ENCODE measurements around the gene MLANA.
A peak's percentile ranks its signal among the peaks of the same experiment; 100 is the strongest.

Gene MLANA, protein sequence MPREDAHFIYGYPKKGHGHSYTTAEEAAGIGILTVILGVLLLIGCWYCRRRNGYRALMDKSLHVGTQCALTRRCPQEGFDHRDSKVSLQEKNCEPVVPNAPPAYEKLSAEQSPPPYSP

DNA sequence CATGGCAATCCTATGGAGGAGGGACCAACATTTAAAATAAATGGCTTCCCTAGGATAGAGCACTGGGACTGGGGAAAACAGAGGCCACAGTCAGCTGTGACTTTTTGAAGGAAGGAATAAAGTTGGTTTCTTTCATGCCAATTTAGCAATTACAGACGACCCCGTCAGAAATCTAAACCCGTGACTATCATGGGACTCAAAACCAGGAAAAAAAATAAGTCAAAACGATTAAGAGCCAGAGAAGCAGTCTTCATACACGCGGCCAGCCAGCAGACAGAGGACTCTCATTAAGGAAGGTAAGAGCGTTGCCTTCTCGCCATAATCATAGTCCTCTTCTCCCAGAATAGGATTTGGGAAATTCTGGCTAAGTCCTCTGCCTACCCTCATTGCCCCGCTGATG is at the start of gene MLANA:
MLANA (plus strand) TSS at position 249 of the 400 bp plus-strand sequence. CDS start 1,586 bp downstream, outside the sequence.
- H3K4me1 Mint-ChIP-seq: peaks cover 5% of the 10 kb centered on the region
- no peaks in the 10 kb centered on the region for H3K36me3 Mint-ChIP-seq

DNA sequence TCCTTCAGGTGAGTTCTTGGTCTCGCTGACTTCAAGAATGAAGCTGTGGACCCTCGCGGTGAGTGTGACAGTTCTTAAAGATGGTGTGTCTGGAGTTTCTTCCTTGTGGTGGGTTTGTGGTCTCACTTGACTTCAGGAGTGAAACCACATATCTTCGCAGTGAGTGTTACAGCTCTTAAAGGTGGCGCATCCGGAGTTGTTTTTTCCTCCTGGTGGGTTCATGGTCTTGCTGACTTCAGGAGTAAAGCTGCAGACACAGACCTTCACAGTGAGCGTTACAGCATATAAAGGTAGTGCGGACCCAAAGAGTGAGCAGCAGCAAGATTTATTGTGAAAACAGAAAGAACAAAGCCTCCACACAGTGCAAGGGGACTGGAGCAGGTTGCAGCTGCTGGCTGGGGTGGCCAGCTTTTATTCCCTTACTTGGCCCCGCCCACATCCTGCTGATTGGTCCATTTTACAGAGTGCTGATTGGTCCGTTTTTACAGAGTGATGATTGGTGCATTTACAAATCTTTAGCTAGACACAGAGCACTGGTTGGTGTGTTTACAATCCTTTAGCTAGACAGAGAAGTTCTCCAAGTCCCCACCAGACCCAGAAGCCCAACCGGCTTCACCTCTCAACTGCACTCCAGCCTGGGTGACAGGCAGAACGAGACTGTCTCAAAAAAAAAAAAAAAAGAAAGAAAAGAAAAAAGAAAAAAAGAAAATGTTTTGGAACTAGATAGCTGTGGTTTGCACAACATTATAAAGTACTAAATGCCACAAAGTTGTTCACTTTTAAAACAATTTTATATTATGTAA is 48.7 kb upstream of the MLANA start:
- Mint-ChIP-seq H3K4me1 (peaks cover 75% of the 10 kb centered on the region), H3K27ac (no peak overlapping the region), H3K4me3 (peak overlapping the region; percentile 72), H3K9me3 (no peaks in the 10 kb centered on the region), H3K27me3 (no peaks in the 10 kb centered on the region), H3K36me3 (no peaks in the 10 kb centered on the region)

More for the DNA sequence above, at the start of gene MLANA:
- Mint-ChIP-seq H3K4me3 (no peak within 1 kb of the TSS), H3K27ac (no peak within 1 kb of the TSS), H3K9me3 (no peaks in the 10 kb centered on the region), H3K27me3 (no peaks in the 10 kb centered on the region)

DNA sequence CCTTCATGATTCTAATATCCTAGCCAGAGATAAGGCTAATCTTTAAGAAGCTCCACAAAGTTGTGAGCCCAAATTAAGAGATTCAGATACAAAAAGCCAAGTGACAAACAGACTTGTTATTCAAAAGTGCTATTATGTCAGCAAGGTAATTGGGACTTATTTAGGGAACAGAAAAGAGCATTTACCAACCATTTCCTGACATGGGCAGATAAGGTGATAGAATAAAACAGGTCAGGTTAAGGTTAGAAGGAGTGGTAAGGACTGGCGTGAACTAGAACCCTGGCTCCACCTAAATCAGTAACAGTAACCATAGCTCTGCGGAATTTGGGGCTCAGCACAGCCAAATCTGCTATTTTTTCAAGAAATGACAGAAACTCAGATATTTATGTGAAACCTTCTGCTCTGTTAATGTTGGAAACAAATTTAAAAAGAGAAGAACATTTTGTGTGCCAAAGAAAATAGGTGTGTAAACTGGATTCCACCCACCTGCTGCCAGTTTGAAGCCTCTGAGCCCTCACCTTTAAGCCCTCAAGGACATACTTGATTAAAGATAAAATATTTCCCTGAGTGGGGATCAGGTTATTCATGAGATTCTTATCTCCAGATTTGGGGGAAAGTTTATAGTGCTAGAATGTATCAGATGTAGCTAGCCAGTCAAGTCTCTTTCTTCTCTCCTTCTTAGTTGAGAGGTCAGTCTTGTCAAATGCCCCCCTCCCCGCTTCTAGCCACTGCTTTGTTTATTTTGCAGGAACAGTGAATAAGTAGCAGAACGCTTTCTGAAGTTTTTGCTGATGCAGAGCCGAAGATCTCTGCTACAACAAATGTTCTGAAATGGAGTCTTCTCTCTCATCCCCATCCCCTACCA is 47.5 kb upstream of the MLANA start:
- no peaks in the 10 kb centered on the region for H3K9me3 Mint-ChIP-seq
- peak overlapping the region; percentile 73 for H3K27ac Mint-ChIP-seq
- peak overlapping the region; percentile 62 for H3K4me3 Mint-ChIP-seq
- peaks cover 79% of the 10 kb centered on the region for H3K4me1 Mint-ChIP-seq
- no peaks in the 10 kb centered on the region for H3K27me3 Mint-ChIP-seq
- no peaks in the 10 kb centered on the region for H3K36me3 Mint-ChIP-seq

DNA sequence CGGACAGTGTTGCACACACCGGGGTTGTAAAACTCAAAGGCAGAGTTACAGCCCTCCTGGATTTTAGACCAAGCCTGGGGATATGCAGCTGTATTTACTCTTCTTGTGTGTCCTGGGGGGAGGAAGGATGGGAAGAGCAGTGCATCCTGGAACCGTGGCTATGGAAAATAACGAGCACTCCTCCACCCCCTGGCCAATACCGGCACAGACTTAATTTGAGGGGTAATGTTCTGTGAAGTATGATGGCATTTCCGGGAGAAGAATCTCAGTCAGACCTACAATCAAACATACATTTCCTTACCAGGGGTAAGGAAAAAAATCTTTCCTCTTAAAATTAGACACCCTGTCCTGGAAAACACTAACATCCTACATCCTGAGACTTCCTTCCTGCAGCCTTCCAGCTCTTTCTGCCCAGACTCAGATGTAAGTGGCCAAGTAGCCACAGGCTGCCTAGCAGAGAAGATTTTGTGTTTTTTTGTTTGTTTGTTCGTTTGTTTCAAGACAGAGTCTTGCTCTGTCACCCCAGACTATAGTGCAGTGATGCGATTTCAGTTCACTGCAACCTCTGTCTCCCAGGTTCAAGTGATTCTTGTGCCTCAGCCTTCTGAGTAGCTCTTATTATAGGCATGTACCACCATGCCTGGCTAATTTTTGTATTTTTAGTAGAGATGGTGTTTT is 46.8 kb upstream of the MLANA start:
- peak overlapping the region; percentile 73 for H3K27ac Mint-ChIP-seq
- H3K4me3 Mint-ChIP-seq: peak overlapping the region; percentile 62
- no peaks in the 10 kb centered on the region for H3K27me3 Mint-ChIP-seq
- H3K4me1 Mint-ChIP-seq: peaks cover 85% of the 10 kb centered on the region
- no peaks in the 10 kb centered on the region for H3K9me3 Mint-ChIP-seq
- no peaks in the 10 kb centered on the region for H3K36me3 Mint-ChIP-seq

DNA sequence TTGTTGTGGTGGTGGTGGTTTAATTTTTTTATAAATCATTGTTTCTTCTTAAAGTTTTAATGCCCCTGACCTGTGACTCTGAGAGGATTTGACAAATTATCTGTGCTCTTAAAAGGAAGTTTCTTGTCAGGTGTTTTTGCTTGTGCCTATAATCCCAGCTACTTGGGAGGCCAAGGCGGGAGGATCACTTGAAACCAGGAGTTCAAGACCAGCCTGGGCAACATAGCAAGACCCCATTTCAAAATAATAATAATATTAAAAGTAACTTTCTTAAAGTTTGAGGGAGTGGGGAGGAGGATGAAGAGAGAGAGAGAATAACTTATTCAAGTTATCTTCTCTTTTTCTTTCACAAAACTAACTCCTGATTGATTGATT is 45.5 kb upstream of the MLANA start:
- Mint-ChIP-seq H3K36me3 (no peaks in the 10 kb centered on the region), H3K9me3 (no peaks in the 10 kb centered on the region), H3K4me3 (peak overlapping the region; percentile 62), H3K4me1 (peaks cover 73% of the 10 kb centered on the region), H3K27me3 (no peaks in the 10 kb centered on the region), H3K27ac (peak overlapping the region; percentile 35)

DNA sequence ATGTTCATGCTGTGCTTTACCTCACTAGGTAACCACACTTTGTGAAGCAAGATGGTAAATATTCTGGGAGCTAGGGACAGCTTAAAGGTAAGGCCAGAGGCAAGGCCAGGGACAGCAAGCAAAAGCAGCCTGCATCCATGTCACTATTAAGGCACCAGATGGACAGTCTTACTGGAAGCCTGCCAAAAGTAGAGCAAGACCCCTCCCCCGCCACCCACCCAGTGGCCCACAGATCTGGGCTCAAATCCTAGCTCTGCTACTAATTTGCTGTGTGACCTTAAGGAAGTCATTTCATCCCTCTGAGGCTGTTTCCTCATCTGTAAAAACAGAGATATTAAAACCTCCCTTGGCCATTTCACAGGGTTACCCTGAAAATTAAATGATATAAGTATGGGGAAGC is 44.6 kb upstream of the MLANA start:
- Mint-ChIP-seq H3K4me1 (peaks cover 76% of the 10 kb centered on the region), H3K4me3 (no peak overlapping the region), H3K27ac (peak overlapping the region; percentile 66), H3K36me3 (no peaks in the 10 kb centered on the region), H3K27me3 (no peaks in the 10 kb centered on the region), H3K9me3 (no peaks in the 10 kb centered on the region)

DNA sequence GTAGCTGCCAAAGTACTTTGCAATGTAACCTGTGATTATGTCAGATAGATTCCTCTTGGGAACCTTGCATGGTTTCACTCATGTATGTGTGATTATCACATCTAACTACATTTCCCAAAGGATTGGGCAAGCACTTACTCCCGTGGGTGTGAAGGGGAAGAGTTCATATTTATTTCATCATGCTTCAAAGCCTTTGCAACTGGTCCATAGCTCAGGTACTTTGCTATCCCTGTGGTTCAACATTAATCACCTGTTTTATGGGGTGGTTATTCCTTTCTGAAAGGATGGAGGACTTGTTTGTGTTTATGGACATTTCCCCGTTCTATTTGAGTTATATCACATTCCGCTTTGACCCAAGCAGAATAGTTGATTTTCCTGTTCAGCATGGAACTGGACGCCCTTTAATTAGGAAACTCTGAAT is 44.2 kb upstream of the MLANA start:
- no peak overlapping the region for H3K4me3 Mint-ChIP-seq
- H3K9me3 Mint-ChIP-seq: no peaks in the 10 kb centered on the region
- H3K4me1 Mint-ChIP-seq: peaks cover 76% of the 10 kb centered on the region
- no peaks in the 10 kb centered on the region for H3K36me3 Mint-ChIP-seq
- no peak overlapping the region for H3K27ac Mint-ChIP-seq
- no peaks in the 10 kb centered on the region for H3K27me3 Mint-ChIP-seq

DNA sequence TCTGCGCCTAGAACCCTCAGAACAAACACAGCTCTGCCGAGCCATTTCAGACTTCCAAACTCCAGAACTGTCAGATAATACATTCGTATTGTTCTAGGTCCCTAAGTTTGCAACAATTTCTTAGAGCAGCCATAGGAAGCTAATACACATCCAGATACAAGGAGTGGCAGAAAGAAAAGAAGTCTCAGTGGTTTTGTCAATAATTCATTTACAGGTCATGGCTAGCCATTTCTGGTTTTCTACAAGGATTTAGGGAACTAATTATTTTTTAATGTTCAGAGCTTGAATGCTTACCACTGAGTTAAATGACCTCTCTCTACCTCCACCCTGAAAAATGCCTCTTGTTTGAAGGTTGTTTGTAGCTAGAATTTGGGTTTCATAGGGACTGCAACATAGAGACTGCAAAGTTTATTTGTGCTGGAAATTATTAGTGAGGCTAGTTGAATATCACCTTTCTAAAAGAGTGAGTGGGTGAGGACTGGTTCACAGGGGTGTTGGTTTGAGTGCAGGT is 42.3 kb upstream of the MLANA start:
- H3K9me3 Mint-ChIP-seq: no peaks in the 10 kb centered on the region
- H3K27ac Mint-ChIP-seq: no peak overlapping the region
- peaks cover 76% of the 10 kb centered on the region for H3K4me1 Mint-ChIP-seq
- no peak overlapping the region for H3K4me3 Mint-ChIP-seq
- H3K36me3 Mint-ChIP-seq: no peaks in the 10 kb centered on the region
- H3K27me3 Mint-ChIP-seq: no peaks in the 10 kb centered on the region

DNA sequence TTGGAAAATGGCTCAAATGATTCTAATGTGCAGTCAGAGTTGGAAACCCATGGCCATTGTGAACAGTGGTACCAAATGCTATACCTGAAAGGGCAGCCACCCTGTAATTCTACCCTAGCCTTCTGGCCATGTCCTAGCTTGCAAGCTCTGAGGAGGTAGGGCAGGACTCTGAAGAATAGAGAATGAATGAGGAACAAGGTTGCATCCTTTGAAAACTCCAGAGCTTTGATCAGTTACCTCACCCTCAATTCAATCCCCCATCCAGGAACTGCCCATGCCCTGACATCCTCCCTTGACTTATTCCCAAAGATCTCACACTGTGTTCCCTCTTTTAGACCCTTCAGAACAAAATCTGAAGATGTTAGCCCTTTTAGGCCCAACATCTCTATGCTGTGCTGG is 40.0 kb upstream of the MLANA start:
- no peaks in the 10 kb centered on the region for H3K27me3 Mint-ChIP-seq
- H3K27ac Mint-ChIP-seq: peak overlapping the region; percentile 13
- H3K36me3 Mint-ChIP-seq: peaks cover under 1% of the 10 kb centered on the region
- no peaks in the 10 kb centered on the region for H3K9me3 Mint-ChIP-seq
- no peak overlapping the region for H3K4me3 Mint-ChIP-seq
- H3K4me1 Mint-ChIP-seq: peaks cover 67% of the 10 kb centered on the region

DNA sequence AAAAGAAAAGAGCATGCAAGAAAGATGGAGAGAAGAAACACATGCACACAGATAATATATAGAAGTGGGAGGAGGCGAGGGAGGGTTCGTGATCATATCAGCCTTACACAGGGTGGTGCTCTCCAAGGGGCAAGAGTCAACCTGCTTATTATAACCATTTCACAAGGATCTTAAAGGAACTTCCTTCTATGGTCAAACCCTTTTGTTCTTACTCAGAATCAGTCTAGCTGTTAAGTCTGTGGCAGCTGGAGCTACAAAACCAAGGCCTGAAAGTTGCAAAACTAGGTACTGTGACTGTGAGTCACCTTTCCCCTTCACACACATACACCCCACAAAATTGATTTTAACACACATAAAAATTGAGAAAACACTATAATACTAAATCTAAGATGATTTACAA is 39.2 kb upstream of the MLANA start:
- Mint-ChIP-seq H3K4me3 (peak overlapping the region; percentile 42), H3K4me1 (peaks cover 61% of the 10 kb centered on the region), H3K27ac (peak overlapping the region; percentile 87), H3K27me3 (no peaks in the 10 kb centered on the region), H3K9me3 (no peaks in the 10 kb centered on the region), H3K36me3 (peaks cover 2% of the 10 kb centered on the region)

DNA sequence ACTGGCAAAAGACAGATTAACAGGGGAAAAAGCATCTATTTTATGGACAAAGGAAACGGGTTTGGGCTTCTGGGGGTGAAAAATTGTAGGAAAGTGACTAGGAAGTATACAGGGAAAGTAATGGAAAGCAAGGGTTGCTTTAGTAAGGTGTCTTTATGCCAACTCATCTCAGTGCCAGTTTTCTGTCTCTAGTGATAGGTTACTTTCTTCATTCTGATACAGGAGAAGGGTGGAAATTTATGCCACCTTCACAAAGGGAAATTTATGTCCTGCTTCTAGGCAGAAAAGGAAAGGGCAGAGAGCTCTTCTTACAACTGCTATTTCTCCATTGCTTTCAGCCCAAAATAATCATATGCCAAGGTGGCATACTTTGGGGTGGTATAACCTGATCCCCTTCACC is 37.7 kb upstream of the MLANA start:
- Mint-ChIP-seq H3K27ac (peak overlapping the region; percentile 56), H3K36me3 (peaks cover 5% of the 10 kb centered on the region), H3K4me3 (no peak overlapping the region)

DNA sequence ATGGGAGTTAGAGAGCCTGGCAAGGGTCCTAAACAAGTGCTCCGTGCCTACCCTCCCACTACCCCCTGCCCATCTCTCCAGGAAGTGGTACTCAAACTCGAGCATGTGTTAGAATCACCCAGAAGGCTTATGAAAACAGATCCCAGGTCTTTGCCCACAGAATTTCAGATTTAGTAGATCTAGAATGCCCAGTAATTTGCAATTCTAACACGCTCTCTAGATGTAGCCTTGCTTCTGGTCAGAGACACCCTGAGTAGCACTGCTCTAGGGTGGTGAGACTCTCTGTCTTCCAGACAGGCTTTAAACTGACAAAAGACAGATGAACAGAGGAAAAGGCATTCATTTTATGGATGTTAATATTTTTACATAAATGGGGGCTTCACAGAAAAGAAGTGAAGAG is 37.1 kb upstream of the MLANA start:
- no peaks in the 10 kb centered on the region for H3K9me3 Mint-ChIP-seq
- peaks cover 48% of the 10 kb centered on the region for H3K4me1 Mint-ChIP-seq
- peaks cover 6% of the 10 kb centered on the region for H3K36me3 Mint-ChIP-seq
- H3K4me3 Mint-ChIP-seq: peak overlapping the region; percentile 16
- H3K27ac Mint-ChIP-seq: peak overlapping the region; percentile 71
- no peaks in the 10 kb centered on the region for H3K27me3 Mint-ChIP-seq

More for the DNA sequence above, 37.7 kb upstream of the MLANA start:
- no peaks in the 10 kb centered on the region for H3K27me3 Mint-ChIP-seq
- no peaks in the 10 kb centered on the region for H3K9me3 Mint-ChIP-seq
- peaks cover 54% of the 10 kb centered on the region for H3K4me1 Mint-ChIP-seq

DNA sequence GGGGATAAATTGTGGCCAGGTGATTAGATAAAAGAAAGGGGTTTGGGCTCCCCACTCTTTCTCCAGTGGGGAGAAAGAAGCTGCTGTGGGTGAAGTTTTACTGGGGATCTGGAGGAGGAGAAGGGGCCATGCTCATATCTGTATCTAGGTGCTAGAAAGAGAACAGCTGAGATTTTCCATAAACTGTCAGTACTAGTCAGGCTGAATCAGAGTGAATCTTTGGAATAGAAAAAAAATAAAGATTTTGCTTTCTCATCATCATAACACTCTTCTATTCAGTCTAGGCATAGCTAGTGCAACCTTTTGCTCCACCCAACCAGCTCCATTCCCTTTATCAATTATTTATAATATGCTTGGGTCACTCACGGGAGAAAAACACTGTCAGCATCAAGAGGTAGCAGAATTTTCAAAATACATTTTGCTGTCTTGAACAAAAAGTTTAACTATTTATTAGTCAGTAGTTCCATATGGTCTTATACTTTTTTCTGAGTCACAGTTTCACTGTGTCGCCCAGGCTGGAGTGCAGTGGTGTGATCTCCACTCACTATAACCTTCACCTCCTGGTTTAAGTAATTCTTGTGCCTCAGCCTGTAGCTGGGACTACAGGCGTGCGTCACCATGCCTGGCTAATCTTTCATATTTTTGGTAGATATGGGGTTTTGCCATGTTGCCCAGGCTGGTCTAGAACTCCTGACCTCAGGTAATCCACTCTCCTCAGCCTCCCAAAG is 36.5 kb upstream of the MLANA start:
- H3K9me3 Mint-ChIP-seq: no peaks in the 10 kb centered on the region
- no peaks in the 10 kb centered on the region for H3K27me3 Mint-ChIP-seq
- peaks cover 46% of the 10 kb centered on the region for H3K4me1 Mint-ChIP-seq
- peak overlapping the region; percentile 71 for H3K27ac Mint-ChIP-seq
- peak overlapping the region; percentile 16 for H3K4me3 Mint-ChIP-seq
- peaks cover 6% of the 10 kb centered on the region for H3K36me3 Mint-ChIP-seq

DNA sequence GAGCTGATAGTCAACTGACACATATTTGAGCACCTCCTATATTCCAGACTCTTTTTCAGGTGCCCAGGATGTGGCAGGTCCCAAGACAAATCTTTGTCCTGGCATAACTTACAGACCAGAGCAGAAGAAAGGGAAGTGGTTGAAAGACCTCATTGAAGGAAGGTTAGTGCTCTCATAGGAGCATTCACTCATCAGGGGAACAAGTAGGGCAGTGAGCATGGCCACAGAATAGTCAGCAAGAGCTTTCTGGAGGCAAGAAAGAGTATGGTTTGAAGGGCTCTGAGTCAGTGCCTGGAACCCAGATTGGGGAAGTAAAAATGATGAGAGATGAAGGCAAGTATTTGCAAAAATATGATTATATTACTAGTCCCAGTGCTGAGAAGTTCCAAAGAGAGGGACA is 32.8 kb upstream of the MLANA start:
- peaks cover 19% of the 10 kb centered on the region for H3K4me1 Mint-ChIP-seq
- peaks cover 8% of the 10 kb centered on the region for H3K36me3 Mint-ChIP-seq
- no peaks in the 10 kb centered on the region for H3K9me3 Mint-ChIP-seq
- no peaks in the 10 kb centered on the region for H3K27me3 Mint-ChIP-seq
- H3K27ac Mint-ChIP-seq: no peak overlapping the region
- no peak overlapping the region for H3K4me3 Mint-ChIP-seq

DNA sequence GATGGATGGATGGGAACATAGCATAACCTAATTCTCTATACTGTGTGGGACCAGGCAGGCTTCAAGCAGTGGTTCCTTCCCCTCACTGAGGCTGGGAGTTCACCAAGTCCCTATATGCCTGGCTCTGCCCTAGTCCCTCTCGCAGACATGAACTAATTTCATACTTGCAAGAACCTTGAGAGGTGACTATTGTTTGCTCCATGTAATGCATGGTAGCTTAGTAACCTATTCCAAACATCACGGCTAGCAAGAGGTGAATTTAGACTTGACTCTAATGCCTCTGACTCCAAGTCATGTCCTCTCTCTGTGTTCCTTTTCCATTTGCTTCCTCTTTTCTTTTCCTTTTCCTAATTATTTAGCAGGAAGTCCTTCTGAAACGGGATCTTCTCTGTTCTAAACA is 31.9 kb upstream of the MLANA start:
- Mint-ChIP-seq H3K9me3 (no peaks in the 10 kb centered on the region), H3K36me3 (peaks cover 8% of the 10 kb centered on the region), H3K27me3 (no peaks in the 10 kb centered on the region), H3K27ac (no peak overlapping the region), H3K4me1 (peaks cover 10% of the 10 kb centered on the region), H3K4me3 (no peak overlapping the region)
